PFSK-1 (cell line): ENCODE data around the gene PUM2.

Experiments
- FOXP2 ChIP-seq: optimal IDR thresholded peaks from 2 replicates; pipeline ENCODE3; 2011; ENCODE audit warnings: borderline replicate concordance, control low read depth, inconsistent platforms; ENCODE audit not compliant: insufficient read depth; ENCODE audit errors: extremely low read length, extremely low read depth
- POLR2AphosphoS5 ChIP-seq: IDR thresholded peaks from 2 replicates; pipeline ENCODE4 v1.6.1; 2012; ENCODE audit warnings: low read depth, mild to moderate bottlenecking, control low read depth, low read length, moderate library complexity
- REST ChIP-seq, 2 experiments: IDR thresholded peaks; 2 replicates each; pipeline versions ENCODE4 v1.6.1 to v1.8.0; 2011 to 2012; ENCODE audit warnings: low read depth in 2 of 2, low read length in 2 of 2, control low read depth in 1 of 2, inconsistent platforms in 1 of 2, mild to moderate bottlenecking in 1 of 2, moderate library complexity in 1 of 2; ENCODE audit not compliant: insufficient read depth in 1 of 2
- SIN3A ChIP-seq: IDR thresholded peaks from 2 replicates; pipeline ENCODE4 v1.6.1; 2012; ENCODE audit warnings: mild to moderate bottlenecking, low read length, moderate library complexity, borderline replicate concordance; ENCODE audit not compliant: insufficient read depth
- TAF1 ChIP-seq: IDR thresholded peaks from 2 replicates; pipeline ENCODE4 v1.6.1; 2012; ENCODE audit warnings: low read length, control low read depth, borderline replicate concordance; ENCODE audit not compliant: insufficient read depth

Gene PUM2

GRCh38 chr2:20382965-20383810 lies 32.5 kb upstream of the PUM2 start:
- TF ChIP-seq REST (IDR thresholded peaks at IDR 0.05; ENCODE audit: insufficient read depth in 1 of 2, low read depth in 2 of 2, low read length in 2 of 2) (no peak), FOXP2 (no peak), SIN3A (no peak), POLR2AphosphoS5 (no peak), TAF1 (no peak)

GRCh38 chr2:20381457-20381856 lies 30.8 kb upstream of the PUM2 start:
- TF ChIP-seq REST (IDR thresholded peaks at IDR 0.05; ENCODE audit: insufficient read depth in 1 of 2, low read depth in 2 of 2, low read length in 2 of 2) (no peak), SIN3A (no peak), TAF1 (no peak), FOXP2 (no peak), POLR2AphosphoS5 (no peak)

GRCh38 chr2:20378891-20379519 lies 28.4 kb upstream of the PUM2 start:
- TF ChIP-seq TAF1 (no peak), POLR2AphosphoS5 (no peak), SIN3A (no peak), FOXP2 (no peak), REST (IDR thresholded peaks at IDR 0.05; ENCODE audit: insufficient read depth in 1 of 2, low read depth in 2 of 2, low read length in 2 of 2) (no peak)

- TF ChIP-seq POLR2AphosphoS5 (no peak), FOXP2 (no peak), SIN3A (no peak), REST (IDR thresholded peaks at IDR 0.05; ENCODE audit: insufficient read depth in 1 of 2, low read depth in 2 of 2, low read length in 2 of 2) (no peak), TAF1 (no peak)
Observed at GRCh38 chr2:20378341-20378740, 27.7 kb upstream of the PUM2 start.
